Loucy (cell line): ENCODE results near the gene SYNGR2.

Source experiments
- H2AFZ ChIP-seq: fragments of 200-600 bp; sonication (generic); 2 replicates; pipeline ENCODE4 v1.6.0; 2016; ENCODE audit warnings: antibody characterized with exemption, mild to moderate bottlenecking, low read length, moderate library complexity
- H3F3A ChIP-seq: fragments of 200-600 bp; 2 replicates; pipeline ENCODE4 v1.6.0; 2016; ENCODE audit warnings: antibody characterized with exemption, low read depth, mild to moderate bottlenecking
- H3K27me3 ChIP-seq: fragments of 200-600 bp; sonication (generic); 2 replicates; pipeline ENCODE4 v1.6.1; 2014; ENCODE audit warnings: low read length, mild to moderate bottlenecking; ENCODE audit not compliant: insufficient read depth, poor library complexity, severe bottlenecking
- H3K36me3 ChIP-seq: fragments of 200-600 bp; sonication (generic); 2 replicates; pipeline ENCODE4 v1.6.1; 2016; ENCODE audit warnings: low read length; ENCODE audit not compliant: insufficient read depth
- H3K4me1 ChIP-seq: fragments of 200-600 bp; sonication (generic); 2 replicates; pipeline ENCODE4 v1.5.1; 2014; ENCODE audit warnings: low read length, mild to moderate bottlenecking; ENCODE audit not compliant: insufficient read depth, poor library complexity, severe bottlenecking
- H3K4me2 ChIP-seq: fragments of 200-600 bp; sonication (generic); 2 replicates; pipeline ENCODE4 v1.6.0; 2014; ENCODE audit warnings: antibody characterized with exemption, low read length, low read depth, mild to moderate bottlenecking; ENCODE audit not compliant: poor library complexity, severe bottlenecking
- H3K4me3 ChIP-seq: fragments of 200-600 bp; sonication (generic); 2 replicates; pipeline ENCODE4 v1.5.1; 2014; ENCODE audit warnings: low read length, mild to moderate bottlenecking, mixed read lengths; ENCODE audit not compliant: poor library complexity, severe bottlenecking
- H3K79me2 ChIP-seq: fragments of 200-600 bp; sonication (generic); 2 replicates; pipeline ENCODE4 v1.6.1; 2014; ENCODE audit warnings: low read length; ENCODE audit not compliant: insufficient read depth
- H3K9ac ChIP-seq: fragments of 200-600 bp; sonication (generic); 2 replicates; pipeline ENCODE4 v1.6.0; 2014; ENCODE audit warnings: mild to moderate bottlenecking, low read depth, low read length, moderate library complexity; ENCODE audit not compliant: poor library complexity, severe bottlenecking
- H3K9me2 ChIP-seq: fragments of 200-600 bp; sonication (generic); replicated peaks from 2 replicates; pipeline ENCODE4 v1.6.1; 2016; ENCODE audit warnings: low read depth, low read length, mixed read lengths
- H3K9me3 ChIP-seq: fragments of 200-600 bp; sonication (generic); 2 replicates; pipeline ENCODE4 v1.6.1; 2014; ENCODE audit warnings: mild to moderate bottlenecking, antibody characterized with exemption, low read length, low read depth; ENCODE audit not compliant: insufficient read depth
- H4K20me1 ChIP-seq: fragments of 200-600 bp; sonication (generic); 2 replicates; pipeline ENCODE4 v1.6.0; 2014; ENCODE audit warnings: antibody characterized with exemption, low read length, mild to moderate bottlenecking; ENCODE audit not compliant: insufficient read depth, poor library complexity, severe bottlenecking
- CTCF ChIP-seq: fragments of 200-600 bp; sonication (generic); conservative IDR thresholded peaks from 2 replicates; pipeline ENCODE4 v1.5.1; 2014; ENCODE audit warnings: mild to moderate bottlenecking, antibody characterized with exemption, low read length
- EZH2phosphoT487 ChIP-seq: fragments of 200-600 bp; IDR thresholded peaks from 2 replicates; pipeline ENCODE4 v1.6.1; 2018; ENCODE audit warnings: antibody characterized with exemption, mild to moderate bottlenecking, moderate library complexity, borderline replicate concordance

Gene SYNGR2

GRCh38 chr17:78141437-78142118, 26.8 kb upstream of the SYNGR2 start:
- Histone ChIP-seq H4K20me1 (peaks cover 26% of the 10 kb centered on the region), H3K36me3 (peaks cover 2% of the 10 kb centered on the region; the same call in 1 of the 2 replicates), H3K4me2 (no peak overlapping the region), H3K9me3 (no peaks in the 10 kb centered on the region), H3K79me2 (peaks cover under 1% of the 10 kb centered on the region; the same call in 1 of the 2 replicates), H3K9me2 (no peaks in the 10 kb centered on the region), H3K4me1 (no peaks in the 10 kb centered on the region), H3K27me3 (no peaks in the 10 kb centered on the region), H3K4me3 (no peak overlapping the region), H3K9ac (no peak overlapping the region), H3F3A (peaks cover 3% of the 10 kb centered on the region; the same call in 1 of the 2 replicates), H2AFZ (no peak overlapping the region)
- TF ChIP-seq EZH2phosphoT487, result no peak
- no peak for TF ChIP-seq CTCF

GRCh38 chr17:78142119-78142861, 26.1 kb upstream of the SYNGR2 start:
- Histone ChIP-seq H3K9ac (no peak overlapping the region), H3K4me1 (no peaks in the 10 kb centered on the region), H3F3A (peaks cover 3% of the 10 kb centered on the region; the same call in 1 of the 2 replicates), H3K27me3 (no peaks in the 10 kb centered on the region), H4K20me1 (peaks cover 20% of the 10 kb centered on the region), H3K9me2 (no peaks in the 10 kb centered on the region), H3K79me2 (no peaks in the 10 kb centered on the region), H3K36me3 (no peaks in the 10 kb centered on the region), H3K4me2 (no peak overlapping the region), H3K9me3 (no peaks in the 10 kb centered on the region), H3K4me3 (no peak overlapping the region), H2AFZ (no peak overlapping the region)
- TF ChIP-seq EZH2phosphoT487 (no peak), CTCF (no peak)

- H4K20me1 ChIP-seq, result peaks cover 8% of the 10 kb centered on the region
Measured at GRCh38 chr17:78143214-78144146, 24.9 kb upstream of the SYNGR2 start.

More at GRCh38 chr17:78143214-78144146, 24.9 kb upstream of the SYNGR2 start:
- Histone ChIP-seq H3K79me2 (no peaks in the 10 kb centered on the region), H3K9ac (no peak overlapping the region), H3K9me2 (no peaks in the 10 kb centered on the region), H3K27me3 (no peaks in the 10 kb centered on the region), H3F3A (peaks cover 3% of the 10 kb centered on the region; the same call in 1 of the 2 replicates), H3K9me3 (no peaks in the 10 kb centered on the region), H3K4me3 (no peak overlapping the region), H3K4me1 (no peaks in the 10 kb centered on the region), H2AFZ (no peak overlapping the region), H3K36me3 (no peaks in the 10 kb centered on the region), H3K4me2 (no peak overlapping the region)
- TF ChIP-seq EZH2phosphoT487, result no peak
